GM21723 (cell line): Measurements from ENCODE around the gene USO1.

Source experiments
- ATAC-seq: cut with Tn5 transposase; IDR thresholded peaks from one replicate; pipeline ENCODE4 v1.9.1; 2021; ENCODE audit warnings: mild to moderate bottlenecking, moderate library complexity; ENCODE audit not compliant: unreplicated experiment

The USO1 gene

GRCh38 chr4:75834095-75834771 lies 109.9 kb downstream of the USO1 start:
- ATAC-seq: no peak

DNA sequence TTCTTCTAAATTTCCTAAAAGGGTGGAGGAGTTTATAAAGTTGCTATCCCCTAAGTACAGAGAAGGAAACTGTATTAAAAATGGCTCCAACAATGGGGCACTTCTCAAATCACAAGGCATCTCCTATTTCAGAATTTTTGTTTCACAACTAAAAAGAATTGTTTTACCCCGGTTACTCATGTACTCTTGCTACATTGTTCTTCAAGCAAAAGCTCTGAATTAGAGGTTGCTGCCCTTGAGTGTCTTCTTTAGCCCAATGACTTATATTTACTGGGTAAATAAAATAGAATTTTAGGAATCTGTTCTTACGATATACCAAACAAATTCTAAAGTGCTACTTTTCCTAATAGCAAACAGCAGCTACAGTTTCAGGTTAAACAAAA lies 110.4 kb downstream of the USO1 start:
- no peak for ATAC-seq

DNA sequence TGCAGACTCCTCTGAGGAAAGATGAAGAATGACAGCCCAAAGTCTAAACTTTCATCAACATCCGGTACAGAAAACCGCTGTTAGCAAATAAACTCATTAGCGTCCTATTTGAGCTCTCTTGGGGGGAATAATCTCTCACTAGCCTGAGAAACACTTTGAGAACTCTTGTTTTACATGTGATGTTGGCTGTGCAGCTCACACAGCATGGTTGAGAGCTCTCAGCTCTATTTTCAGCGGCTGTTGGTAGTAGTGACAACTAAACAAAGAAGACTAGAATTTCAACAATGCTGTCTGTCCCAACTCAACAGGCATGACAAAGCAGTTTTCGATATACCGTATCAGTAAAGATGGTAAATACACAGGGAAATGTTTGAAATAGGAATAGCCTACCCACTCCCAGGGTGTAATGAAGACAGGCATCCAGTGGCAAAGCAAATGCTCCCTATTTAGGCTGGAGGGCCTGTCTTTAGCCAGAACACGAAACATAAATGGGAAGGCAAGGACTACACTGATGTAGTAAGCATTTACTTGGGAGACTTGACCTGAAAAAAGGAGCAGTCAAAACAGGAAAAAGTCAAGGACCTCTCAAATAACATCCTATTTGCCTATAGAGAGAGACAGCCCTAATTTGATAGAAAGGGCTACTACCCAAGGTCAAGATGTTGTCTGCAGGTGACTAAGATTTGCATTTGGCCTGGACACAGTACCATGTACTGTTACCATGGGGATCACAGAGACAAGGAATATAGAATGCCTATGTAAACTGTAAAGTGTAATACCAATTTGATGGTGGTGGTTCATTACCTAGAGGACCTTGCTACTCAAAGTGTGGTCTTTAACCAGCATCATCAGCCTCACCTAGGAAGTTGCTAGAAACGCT lies 117.5 kb downstream of the USO1 start:
- ATAC-seq: no peak

DNA sequence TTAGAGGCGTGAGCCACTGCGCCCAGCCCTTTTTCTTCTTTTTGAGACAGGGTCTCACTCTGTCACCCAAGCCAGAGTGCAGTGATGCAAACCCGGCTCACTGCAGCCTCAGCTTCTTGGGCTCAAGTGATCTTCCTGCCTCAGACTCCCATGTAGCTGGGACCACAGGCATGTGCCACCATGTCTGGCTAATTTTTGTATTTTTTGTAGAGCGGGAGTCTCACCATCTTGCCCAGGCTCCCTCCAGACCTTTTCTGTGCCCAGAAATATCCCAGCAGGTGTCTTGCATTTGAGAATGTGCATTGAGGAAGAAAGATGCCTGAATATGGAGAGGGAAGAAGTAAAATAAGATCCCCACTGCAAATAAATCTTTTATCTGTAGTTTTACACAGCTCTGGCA lies 119.2 kb downstream of the USO1 start:
- no peak for ATAC-seq

GRCh38 chr4:75844151-75844662 lies 119.8 kb downstream of the USO1 start:
- no peak for ATAC-seq

DNA sequence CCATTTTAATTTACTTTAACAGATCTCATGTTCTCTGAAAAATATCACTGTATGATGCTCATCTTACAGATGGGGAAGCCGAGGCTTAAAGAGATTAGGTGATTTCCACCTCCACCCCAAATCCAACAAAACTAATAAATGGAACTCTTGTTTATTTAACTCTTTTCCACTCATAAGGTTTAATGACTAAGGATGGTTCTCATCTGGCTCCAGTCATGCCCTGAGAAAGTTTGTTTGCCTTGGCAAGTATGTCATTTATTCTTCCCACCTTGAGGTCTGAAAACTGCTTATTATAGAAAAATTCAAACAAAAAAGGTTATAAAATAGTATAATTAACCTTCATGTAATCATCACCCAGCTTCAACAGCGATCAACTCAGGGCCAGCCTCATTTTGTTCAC lies 121.6 kb downstream of the USO1 start:
- ATAC-seq: no peak

DNA sequence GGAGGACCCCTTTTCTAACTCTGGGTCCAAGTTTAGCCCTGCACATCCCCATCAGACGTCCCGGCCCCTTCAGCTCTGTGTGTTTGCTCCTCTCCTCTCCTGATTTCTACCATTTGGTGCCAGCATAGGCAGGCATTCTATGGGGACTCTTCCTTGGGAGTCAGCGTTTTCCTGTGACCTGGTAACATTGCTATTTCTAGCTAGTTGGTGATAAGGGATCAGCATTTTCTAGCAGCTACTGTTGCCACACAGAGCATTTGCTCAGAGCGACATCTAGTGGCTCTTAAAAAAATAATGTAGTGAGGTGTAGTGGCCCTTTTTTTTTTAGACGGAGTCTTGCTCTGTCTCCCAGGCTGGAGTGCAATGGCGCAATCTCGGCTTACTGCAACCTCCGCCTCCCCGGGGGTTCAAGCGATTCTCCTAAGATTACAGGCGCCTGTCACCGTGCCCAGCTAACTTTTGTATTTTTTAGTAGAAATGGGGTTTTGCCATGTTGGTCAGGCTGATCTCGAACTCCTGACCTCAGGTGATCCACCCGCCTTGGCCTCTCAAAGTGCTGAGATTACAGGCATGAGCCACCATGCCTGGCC lies 123.9 kb downstream of the USO1 start:
- peak; percentile 86 for ATAC-seq

DNA sequence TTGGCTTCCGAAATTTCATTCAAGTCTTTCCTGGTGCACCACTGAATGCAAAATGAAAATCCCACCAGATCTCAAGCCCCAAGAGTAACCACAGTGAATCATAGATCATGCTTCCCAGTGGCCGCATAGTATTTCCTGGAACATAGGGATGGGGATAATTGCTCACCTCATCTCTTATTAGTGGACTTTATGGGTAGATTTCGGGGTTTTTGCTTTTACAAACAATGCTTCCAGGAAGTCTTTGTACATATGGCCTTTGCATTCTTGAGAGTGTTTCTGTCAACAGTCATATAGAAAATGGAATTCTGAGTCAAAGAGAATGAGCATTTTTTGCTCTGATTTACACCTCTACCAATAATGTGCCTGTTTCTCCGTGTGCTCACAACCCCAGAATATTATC lies 124.5 kb downstream of the USO1 start:
- ATAC-seq: no peak

DNA sequence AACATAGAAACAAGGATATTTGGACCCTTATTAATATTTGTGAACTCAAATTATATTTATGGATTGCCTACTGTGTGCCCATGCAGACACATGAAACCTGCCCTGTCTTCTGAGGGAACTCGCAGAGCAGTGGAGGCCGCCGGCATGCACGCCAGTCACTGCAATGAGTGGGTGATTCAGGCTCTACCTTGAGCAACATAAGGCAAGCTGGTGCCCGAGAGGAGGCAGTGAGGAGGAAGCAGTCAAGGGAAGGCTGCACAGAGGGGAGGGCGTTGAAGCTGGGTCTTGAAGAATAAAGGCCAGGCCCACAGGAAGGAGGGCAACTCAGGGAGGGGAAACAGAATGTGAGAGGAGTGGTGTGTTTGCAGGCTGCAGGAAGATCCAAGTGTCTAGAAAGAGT lies 125.1 kb downstream of the USO1 start:
- ATAC-seq: no peak

DNA sequence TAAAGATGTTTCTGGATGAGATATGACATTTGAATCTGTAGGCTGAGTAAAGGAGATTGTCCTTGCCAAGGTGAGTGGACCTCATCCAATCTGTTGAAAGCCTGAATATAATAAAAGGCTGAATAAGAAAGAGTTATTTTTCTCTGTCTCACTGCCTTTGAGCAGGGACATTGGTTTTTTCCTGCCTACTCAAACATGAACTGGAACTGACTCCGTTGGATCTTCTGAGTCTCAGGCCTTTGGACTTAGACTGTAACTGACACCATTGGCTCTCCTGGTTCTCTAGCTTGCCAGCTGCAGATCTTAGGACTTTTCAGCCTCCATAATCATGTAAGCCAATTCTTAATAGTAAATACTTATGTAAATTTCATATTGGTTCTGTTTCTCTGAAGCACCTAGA lies 134.3 kb downstream of the USO1 start:
- no peak for ATAC-seq

DNA sequence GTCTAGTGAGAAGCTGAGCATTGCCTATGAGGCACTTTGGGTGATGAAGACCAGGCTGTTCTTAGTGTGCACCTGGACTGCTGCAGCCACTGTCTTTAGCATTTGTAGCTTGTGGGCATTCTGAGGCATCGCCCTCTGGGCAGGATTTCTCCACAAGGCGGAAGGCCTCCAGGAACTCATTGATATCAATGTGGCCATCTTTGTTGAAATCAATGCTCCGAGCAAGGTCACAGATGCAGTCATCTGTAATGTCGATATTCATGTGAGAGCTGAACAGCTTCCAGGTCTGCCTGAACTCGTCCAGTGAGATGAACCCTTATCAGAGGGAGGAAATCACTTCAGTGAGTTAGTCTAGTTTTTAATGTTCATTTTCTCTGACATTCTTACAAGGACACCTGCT lies 136.2 kb downstream of the USO1 start:
- ATAC-seq: no peak
